Stomach (tissue), 4 donors: ENCODE measurements around the gene SLX1B.
"Not testable (repeated sequence)": the region's sequence is repeated elsewhere in the genome, so short reads cannot be mapped to it uniquely, and the experiment has no call there.

Experiments used
- CTCF ChIP-seq, 7 experiments: fragments of 450-650 bp in 4 of 7; fragments of 200-600 bp in 3 of 7; sonication (generic) in 3 of 7; IDR thresholded peaks; one replicate each; pipeline ENCODE4 v1.5.1; 2016 to 2019; ENCODE audit warnings: antibody characterized with exemption in 7 of 7, control low read depth in 2 of 7, mild to moderate bottlenecking in 1 of 7
- POLR2A ChIP-seq, 4 donors: fragments of 450-650 bp; IDR thresholded peaks; one replicate each; pipeline ENCODE4 v1.6.1; 2016; ENCODE audit warnings: antibody characterized with exemption in 4 of 4, control low read depth in 2 of 4, mild to moderate bottlenecking in 1 of 4, moderate library complexity in 1 of 4
- POLR2AphosphoS5 ChIP-seq, 3 donors: sonication (generic); formaldehyde crosslinking; IDR thresholded peaks; one replicate each; pipeline ENCODE4 v1.6.1; 2016; ENCODE audit warnings: antibody characterized with exemption in 3 of 3

- not testable (repeated sequence) for TF ChIP-seq CTCF, POLR2A, POLR2AphosphoS5 (IDR thresholded peaks at IDR 0.05)
These were observed 13.5 kb downstream of the SLX1B start for GRCh38 chr16:29467654-29468366.
